NCI-H526 (cell line): ENCODE measurements around the gene IL17F.
"Not testable (repeated sequence)": the region's sequence is repeated elsewhere in the genome, so short reads cannot be mapped to it uniquely, and the experiment has no call there.

Experiments
- DNase-seq, 2 experiments: peaks; one replicate each; lab custom pipeline; 2025; lab: John Stamatoyannopoulos, UW

The IL17F gene

DNA sequence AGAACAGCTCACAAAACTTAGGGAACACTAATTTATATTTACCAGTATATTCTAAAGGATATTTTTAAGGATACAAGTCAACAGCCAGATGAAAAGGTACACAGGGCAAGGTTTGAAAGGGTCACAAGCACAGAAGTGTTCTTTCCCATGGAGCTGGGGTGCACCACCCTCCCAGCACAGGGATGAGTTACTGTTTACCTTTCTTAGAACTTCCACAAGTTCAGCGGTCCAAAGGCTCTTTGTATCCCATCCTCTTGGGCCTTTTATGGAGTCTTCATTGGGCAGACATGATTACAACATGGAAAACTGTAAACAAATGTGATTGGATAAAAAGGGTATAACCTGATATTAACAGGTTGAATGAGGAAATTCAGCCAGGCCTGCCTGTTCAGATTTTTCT, 1.1 kb upstream of the IL17F start:
- no peak for DNase-seq

DNA sequence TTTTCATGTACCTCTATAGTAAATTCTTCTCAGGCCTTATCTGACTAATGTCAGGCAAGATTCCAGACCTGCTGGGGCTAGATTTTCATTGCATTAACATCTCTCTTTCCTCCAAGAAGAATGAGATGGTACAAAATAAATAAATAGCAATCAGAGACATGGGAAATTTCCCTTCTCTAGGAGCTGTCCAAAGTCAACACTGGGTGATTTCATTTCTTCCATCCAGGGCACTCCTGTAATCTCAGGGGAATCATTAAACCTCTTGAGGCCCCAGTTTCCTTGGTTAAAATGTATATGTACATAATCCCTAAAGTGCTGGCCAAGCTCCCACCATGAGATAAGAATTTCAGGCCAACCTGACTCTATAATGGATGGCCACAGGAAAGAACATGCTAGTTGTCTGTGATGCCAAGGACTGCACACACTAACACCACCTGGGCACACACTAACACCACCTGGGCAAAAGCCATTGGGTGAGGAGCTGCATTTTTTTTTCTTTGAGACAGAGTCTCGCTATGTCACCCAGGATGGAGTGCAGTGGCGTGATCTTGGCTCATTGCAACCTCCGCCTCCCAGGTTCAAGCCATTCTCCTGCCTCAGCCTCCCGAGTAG, 912 bp downstream of the IL17F start:
- no peak for DNase-seq

- no peak for DNase-seq
These were observed 2.5 kb downstream of the IL17F start for GRCh38 chr6:52241819-52242218.

DNA sequence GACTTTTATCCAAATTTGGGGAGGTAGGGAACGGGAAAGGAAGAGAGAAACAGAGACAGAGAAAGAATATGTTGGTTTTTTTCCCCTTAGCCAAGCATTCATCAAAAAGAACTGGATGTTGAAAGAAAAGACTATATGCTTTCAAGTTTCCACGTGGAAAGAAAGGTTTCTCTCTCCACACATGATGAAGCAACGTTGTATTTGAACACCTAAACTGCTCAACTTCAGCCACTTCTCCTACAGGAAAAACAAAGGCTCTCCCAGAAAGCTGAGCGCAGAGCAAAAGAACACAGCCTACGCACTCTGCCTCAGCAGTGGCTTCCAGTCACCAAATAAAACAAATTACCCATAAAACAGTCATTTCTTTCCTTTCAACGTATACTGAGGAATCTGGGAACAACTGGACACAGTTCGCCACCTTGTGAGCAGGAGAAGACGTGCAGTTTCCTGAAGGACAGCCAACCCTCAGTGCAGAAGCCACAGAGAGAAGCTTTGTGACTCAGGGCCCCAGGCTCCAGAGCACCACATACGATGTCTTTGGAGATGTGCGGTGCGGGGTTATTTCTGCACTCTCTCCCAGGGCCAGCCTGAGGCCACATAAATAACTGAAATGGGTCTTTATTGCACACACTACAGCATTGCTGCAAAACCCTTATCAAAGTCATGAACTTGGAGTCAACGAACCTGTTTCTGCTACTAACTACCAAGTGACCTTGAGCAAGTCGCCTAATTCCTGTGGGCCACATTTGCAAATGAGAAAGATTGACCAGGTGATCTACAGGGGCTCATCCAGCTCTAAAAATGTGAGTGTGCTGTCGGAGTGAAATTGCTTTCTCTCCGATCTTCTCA, 10.1 kb downstream of the IL17F start:
- peak; percentile 21 to 65 for DNase-seq

DNA sequence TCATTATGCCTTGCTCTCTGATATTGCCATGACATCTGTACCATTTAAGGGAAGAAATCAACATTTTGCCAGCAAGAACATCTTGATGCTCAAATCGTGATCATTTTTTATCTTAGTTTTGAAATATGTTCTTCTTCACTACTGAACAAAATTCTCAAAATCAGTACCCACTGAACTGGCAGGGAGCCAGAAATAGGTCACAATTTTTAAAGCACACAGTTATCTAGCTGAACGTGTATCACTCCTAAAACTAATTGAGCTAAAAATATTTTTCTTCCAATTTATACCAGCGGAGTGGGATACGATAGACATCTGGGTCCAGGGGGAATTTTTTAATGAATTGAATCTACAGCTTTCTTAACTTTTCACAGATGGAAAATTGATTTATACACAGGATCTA, 11.3 kb downstream of the IL17F start:
- no peak for DNase-seq

- no peak for DNase-seq
These were observed 12.7 kb downstream of the IL17F start for GRCh38 chr6:52231406-52232127.

DNA sequence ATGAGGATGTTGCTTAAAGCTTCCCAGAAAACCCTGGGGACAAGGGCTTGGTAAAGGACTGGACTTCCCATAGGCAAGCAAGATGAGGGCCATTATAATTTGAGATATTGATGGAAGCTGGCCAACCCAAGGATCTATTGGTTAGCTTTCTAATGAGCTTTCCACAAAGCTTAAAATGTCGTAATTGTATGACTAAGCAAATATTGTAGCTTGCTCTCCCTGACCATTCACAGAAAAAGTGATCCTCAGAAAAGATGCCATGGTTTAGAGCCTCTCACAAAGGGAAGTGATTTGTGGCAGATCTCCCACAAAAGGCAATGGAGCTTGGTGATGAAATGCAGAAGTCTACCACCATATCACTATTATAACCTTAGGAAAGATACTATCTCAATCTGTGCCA, 13.6 kb downstream of the IL17F start:
- no peak for DNase-seq

DNA sequence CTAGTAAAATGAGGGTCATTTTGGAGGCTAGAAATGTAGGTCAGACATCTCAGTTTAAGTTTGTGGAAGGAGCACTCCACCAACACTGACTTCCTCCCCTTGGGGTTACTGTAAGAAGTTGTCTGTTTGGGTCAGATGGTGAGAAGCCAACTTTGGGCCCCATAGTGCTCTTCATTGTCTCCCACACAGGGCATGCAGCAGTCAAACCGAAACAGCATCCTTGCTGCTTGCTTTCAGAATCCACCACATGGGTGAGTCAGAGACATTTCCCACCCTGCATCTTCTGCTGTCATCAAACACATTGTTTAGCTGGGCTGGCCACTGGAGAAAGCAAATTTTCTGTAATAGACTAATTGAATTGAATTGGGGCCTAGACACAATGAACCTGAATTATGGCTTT, 16.8 kb downstream of the IL17F start:
- no peak for DNase-seq

GRCh38 chr6:52221302-52221701, 23.0 kb downstream of the IL17F start:
- DNase-seq = no peak

DNA sequence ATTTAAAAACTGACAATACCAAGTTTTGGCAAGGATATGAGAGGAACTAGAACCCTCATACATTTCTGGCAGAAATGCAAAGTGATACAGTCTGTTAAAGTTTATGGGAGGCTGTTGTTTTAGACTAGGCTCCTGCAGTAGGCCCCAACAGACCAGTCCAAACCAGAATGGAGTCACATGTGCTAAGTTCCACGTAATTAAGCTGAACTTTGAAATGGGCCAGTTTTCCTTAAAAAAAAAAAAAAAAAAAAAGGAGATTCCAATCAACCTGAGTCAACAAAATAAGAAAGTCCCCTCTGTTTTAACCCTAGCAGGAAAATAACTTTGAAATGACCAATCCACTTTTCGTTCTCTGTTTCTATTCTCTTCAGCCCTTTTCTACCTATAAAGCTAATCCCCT, 26.5 kb downstream of the IL17F start:
- no peak for DNase-seq

GRCh38 chr6:52216932-52217575, 27.2 kb downstream of the IL17F start:
- DNase-seq = no peak

- no peak for DNase-seq
These were observed 28.5 kb downstream of the IL17F start for GRCh38 chr6:52215787-52216186.

DNA sequence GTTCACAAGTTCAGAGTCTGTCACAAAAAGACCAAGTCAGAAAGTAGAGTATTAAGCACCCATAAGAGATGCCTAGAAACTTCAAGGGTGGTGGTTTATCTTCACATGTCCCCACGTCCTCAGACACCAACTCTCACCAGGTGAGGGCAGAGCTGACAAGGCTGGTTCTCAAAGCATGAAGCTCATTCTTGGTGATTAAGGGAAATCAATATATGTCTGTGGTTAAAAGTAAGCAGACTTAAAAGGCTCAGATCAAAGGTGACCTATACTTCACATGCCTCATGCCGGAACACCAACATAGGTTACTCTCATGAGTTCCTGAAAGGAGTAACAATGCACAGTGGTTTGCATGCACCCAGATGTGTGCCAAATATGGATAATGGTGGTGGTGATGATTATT, 31.2 kb downstream of the IL17F start:
- no peak for DNase-seq

GRCh38 chr6:52210227-52210626, 34.1 kb downstream of the IL17F start:
- peak; percentile 15 to 53 for DNase-seq

DNA sequence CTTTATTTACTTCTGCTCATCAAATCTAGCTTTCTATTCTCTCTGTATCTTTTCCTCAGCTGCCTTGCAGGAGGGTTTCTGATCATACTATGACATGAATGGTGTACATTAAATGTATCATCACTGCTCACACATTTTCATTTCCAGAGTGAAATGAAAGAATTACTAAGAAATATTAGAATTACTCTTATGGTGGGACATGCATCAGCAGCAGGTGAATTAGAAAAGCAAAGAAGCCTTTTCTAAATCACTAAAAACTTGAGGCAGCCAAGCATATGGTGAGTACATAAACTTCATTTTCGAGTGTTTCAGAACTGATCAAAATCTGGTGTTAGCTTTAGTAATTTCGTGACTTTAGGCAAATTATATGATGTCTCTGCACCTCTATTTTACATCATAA, 34.5 kb downstream of the IL17F start:
- no peak for DNase-seq

DNA sequence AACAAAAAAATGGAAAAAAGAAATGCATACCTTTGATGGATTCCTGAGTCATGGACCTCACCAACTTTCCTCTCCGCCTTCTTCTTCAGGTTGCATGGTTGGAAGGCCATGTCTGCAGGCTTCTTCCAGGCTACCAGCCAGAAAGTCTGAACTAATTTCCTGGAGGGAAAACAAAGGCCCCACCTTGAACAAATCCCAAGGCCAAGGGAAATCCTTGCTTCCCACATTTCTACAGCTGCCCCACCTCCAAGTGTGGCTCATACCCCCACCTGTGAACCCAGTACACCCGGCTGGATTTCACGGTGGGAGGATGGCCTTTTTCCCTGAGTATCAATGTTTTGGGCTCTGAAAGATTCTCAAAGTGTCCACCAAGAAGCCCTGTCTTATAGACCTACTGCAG, 35.7 kb downstream of the IL17F start:
- no peak for DNase-seq

DNA sequence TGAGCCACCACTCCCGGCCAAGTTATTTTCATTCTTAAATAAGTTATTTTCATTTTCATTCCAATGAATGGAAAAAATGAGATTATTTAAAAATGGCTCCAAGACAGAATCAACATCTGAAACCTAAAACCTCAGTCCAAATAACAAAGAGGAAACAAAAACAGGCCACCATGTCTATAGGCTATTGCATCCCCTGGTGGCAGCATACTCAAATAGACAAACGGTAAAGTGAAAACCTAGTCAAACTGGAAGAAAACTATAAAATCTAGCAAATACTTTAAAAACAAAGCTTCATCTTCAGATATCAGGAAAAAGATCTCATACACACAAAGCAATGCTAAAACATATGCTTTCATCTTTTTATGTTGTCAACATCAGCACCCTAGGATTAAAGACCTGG, 37.2 kb downstream of the IL17F start:
- no peak for DNase-seq

GRCh38 chr6:52201493-52201892, 42.8 kb downstream of the IL17F start:
- no peak for DNase-seq

DNA sequence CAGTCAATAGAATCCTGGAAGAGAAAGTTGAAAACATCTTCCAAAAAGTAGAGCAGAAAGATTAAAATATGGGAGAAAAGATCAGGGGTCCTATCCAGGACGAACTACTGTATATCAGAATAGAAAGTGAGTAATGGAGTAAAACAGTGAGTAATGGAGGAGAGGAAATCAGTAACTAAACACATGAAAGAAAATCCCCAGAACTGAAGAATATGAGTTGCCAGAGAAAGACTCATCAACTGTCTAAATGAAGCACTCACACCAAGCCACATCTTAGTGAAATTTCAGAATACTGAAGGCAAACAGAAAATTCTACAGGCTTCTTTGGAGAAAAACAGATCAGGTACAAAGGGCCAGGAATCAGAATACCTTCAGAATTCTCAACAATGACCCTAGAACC, 43.3 kb downstream of the IL17F start:
- no peak for DNase-seq

GRCh38 chr6:52200088-52200487, 44.2 kb downstream of the IL17F start:
- not testable (repeated sequence) for DNase-seq

DNA sequence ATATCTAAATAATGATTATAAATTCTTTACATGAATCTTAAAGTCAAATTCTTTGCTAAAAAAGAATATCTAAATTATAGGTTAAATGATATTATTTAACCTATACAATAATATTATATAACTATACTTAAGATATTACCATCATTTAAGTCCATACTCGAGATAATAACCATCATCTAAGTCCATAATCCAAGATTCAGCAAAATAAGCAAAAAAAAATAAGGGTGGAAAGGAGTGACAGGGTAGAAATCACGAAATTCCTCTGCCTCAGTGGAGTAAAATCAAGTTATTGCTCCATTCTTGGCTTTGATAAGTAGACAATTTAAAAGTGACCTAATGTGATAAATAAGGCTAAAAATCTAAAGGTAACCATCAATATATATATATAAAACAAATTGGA, 48.4 kb downstream of the IL17F start:
- no peak for DNase-seq

GRCh38 chr6:52191824-52192223, 52.5 kb downstream of the IL17F start:
- no peak for DNase-seq

GRCh38 chr6:52190409-52190808, 53.9 kb downstream of the IL17F start:
- no peak for DNase-seq
